Measurements from ENCODE around the gene SMAD2.

Gene SMAD2

GRCh38 chr18:47915930-47916329 lies 14.5 kb downstream of the SMAD2 start:
- Histone ChIP-seq H3K36me3 (ENCODE audit: control insufficient read depth in 1 of 2, insufficient read depth in 2 of 2, low read length in 2 of 2) (no peaks in the 10 kb centered on the region), H3K4me1 (ENCODE audit: control insufficient read depth in 1 of 2, insufficient read depth in 2 of 2, low read length in 2 of 2) (peaks cover 19 to 21% of the 10 kb centered on the region in 2 donors), H3K4me3 (ENCODE audit: low read depth in 1 of 2, low read length in 2 of 2) (no peak overlapping the region), H3K9ac (ENCODE audit: low read depth in 1 of 2, low read length in 2 of 2) (no peak overlapping the region), H3K27ac (ENCODE audit: low read depth, low read length) (no peak overlapping the region), H3K9me3 (ENCODE audit: control insufficient read depth in 1 of 2, low read length in 2 of 2) (no peaks in the 10 kb centered on the region), H3K27me3 (ENCODE audit: control insufficient read depth in 1 of 2, insufficient read depth in 2 of 2, low read length in 2 of 2) (no peaks in the 10 kb centered on the region)

GRCh38 chr18:47915229-47915628 lies 15.2 kb downstream of the SMAD2 start:
- Histone ChIP-seq H3K36me3 (ENCODE audit: control insufficient read depth in 1 of 2, insufficient read depth in 2 of 2, low read length in 2 of 2) (no peaks in the 10 kb centered on the region), H3K4me1 (ENCODE audit: control insufficient read depth in 1 of 2, insufficient read depth in 2 of 2, low read length in 2 of 2) (peaks cover 19 to 21% of the 10 kb centered on the region in 2 donors), H3K27me3 (ENCODE audit: control insufficient read depth in 1 of 2, insufficient read depth in 2 of 2, low read length in 2 of 2) (no peaks in the 10 kb centered on the region), H3K4me3 (ENCODE audit: low read depth in 1 of 2, low read length in 2 of 2) (no peak overlapping the region), H3K9ac (ENCODE audit: low read depth in 1 of 2, low read length in 2 of 2) (no peak overlapping the region), H3K9me3 (ENCODE audit: control insufficient read depth in 1 of 2, low read length in 2 of 2) (no peaks in the 10 kb centered on the region), H3K27ac (ENCODE audit: low read depth, low read length) (no peak overlapping the region)

- no peaks in the 10 kb centered on the region for H3K27me3 ChIP-seq (ENCODE audit: control insufficient read depth in 1 of 2, insufficient read depth in 2 of 2, low read length in 2 of 2)
- no peaks in the 10 kb centered on the region for H3K36me3 ChIP-seq (ENCODE audit: control insufficient read depth in 1 of 2, insufficient read depth in 2 of 2, low read length in 2 of 2)
- H3K9me3 ChIP-seq (ENCODE audit: control insufficient read depth in 1 of 2, low read length in 2 of 2) = no peaks in the 10 kb centered on the region
- H3K9ac ChIP-seq (ENCODE audit: low read depth in 1 of 2, low read length in 2 of 2) = no peak overlapping the region
- H3K4me3 ChIP-seq (ENCODE audit: low read depth in 1 of 2, low read length in 2 of 2) = no peak overlapping the region
- no peak overlapping the region for H3K27ac ChIP-seq (ENCODE audit: low read depth, low read length)
- H3K4me1 ChIP-seq (ENCODE audit: control insufficient read depth in 1 of 2, insufficient read depth in 2 of 2, low read length in 2 of 2) = peaks cover 19 to 21% of the 10 kb centered on the region in 2 donors
Observed at GRCh38 chr18:47912794-47913585, 17.5 kb downstream of the SMAD2 start.

- Histone ChIP-seq H3K36me3 (ENCODE audit: control insufficient read depth in 1 of 2, insufficient read depth in 2 of 2, low read length in 2 of 2) (no peaks in the 10 kb centered on the region), H3K9me3 (ENCODE audit: control insufficient read depth in 1 of 2, low read length in 2 of 2) (no peaks in the 10 kb centered on the region), H3K9ac (ENCODE audit: low read depth in 1 of 2, low read length in 2 of 2) (no peak overlapping the region), H3K27ac (ENCODE audit: low read depth, low read length) (no peak overlapping the region), H3K4me3 (ENCODE audit: low read depth in 1 of 2, low read length in 2 of 2) (no peak overlapping the region), H3K4me1 (ENCODE audit: control insufficient read depth in 1 of 2, insufficient read depth in 2 of 2, low read length in 2 of 2) (peaks cover 19 to 21% of the 10 kb centered on the region in 2 donors), H3K27me3 (ENCODE audit: control insufficient read depth in 1 of 2, insufficient read depth in 2 of 2, low read length in 2 of 2) (no peaks in the 10 kb centered on the region)
Observed at GRCh38 chr18:47912343-47912742, 18.1 kb downstream of the SMAD2 start.

GRCh38 chr18:47911877-47912276 lies 18.6 kb downstream of the SMAD2 start:
- no peak overlapping the region for H3K27ac ChIP-seq (ENCODE audit: low read depth, low read length)
- no peak overlapping the region for H3K9ac ChIP-seq (ENCODE audit: low read depth in 1 of 2, low read length in 2 of 2)
- peaks cover 19 to 21% of the 10 kb centered on the region in 2 donors for H3K4me1 ChIP-seq (ENCODE audit: control insufficient read depth in 1 of 2, insufficient read depth in 2 of 2, low read length in 2 of 2)
- no peaks in the 10 kb centered on the region for H3K36me3 ChIP-seq (ENCODE audit: control insufficient read depth in 1 of 2, insufficient read depth in 2 of 2, low read length in 2 of 2)
- no peak overlapping the region for H3K4me3 ChIP-seq (ENCODE audit: low read depth in 1 of 2, low read length in 2 of 2)
- peaks cover 0 to 4% of the 10 kb centered on the region in 2 donors for H3K9me3 ChIP-seq (ENCODE audit: control insufficient read depth in 1 of 2, low read length in 2 of 2)
- no peaks in the 10 kb centered on the region for H3K27me3 ChIP-seq (ENCODE audit: control insufficient read depth in 1 of 2, insufficient read depth in 2 of 2, low read length in 2 of 2)

GRCh38 chr18:47909484-47909883 lies 21.0 kb downstream of the SMAD2 start:
- Histone ChIP-seq H3K4me3 (ENCODE audit: low read depth in 1 of 2, low read length in 2 of 2) (no peak overlapping the region), H3K36me3 (ENCODE audit: control insufficient read depth in 1 of 2, insufficient read depth in 2 of 2, low read length in 2 of 2) (peaks cover 0 to 6% of the 10 kb centered on the region in 2 donors), H3K27me3 (ENCODE audit: control insufficient read depth in 1 of 2, insufficient read depth in 2 of 2, low read length in 2 of 2) (no peaks in the 10 kb centered on the region), H3K4me1 (ENCODE audit: control insufficient read depth in 1 of 2, insufficient read depth in 2 of 2, low read length in 2 of 2) (peaks cover 19 to 21% of the 10 kb centered on the region in 2 donors), H3K9ac (ENCODE audit: low read depth in 1 of 2, low read length in 2 of 2) (no peak overlapping the region), H3K27ac (ENCODE audit: low read depth, low read length) (no peak overlapping the region), H3K9me3 (ENCODE audit: control insufficient read depth in 1 of 2, low read length in 2 of 2) (peaks cover 4 to 15% of the 10 kb centered on the region in 2 donors)

GRCh38 chr18:47908592-47908991 lies 21.9 kb downstream of the SMAD2 start:
- Histone ChIP-seq H3K27me3 (ENCODE audit: control insufficient read depth in 1 of 2, insufficient read depth in 2 of 2, low read length in 2 of 2) (no peaks in the 10 kb centered on the region), H3K9ac (ENCODE audit: low read depth in 1 of 2, low read length in 2 of 2) (no peak overlapping the region), H3K36me3 (ENCODE audit: control insufficient read depth in 1 of 2, insufficient read depth in 2 of 2, low read length in 2 of 2) (peaks cover 0 to 6% of the 10 kb centered on the region in 2 donors), H3K4me3 (ENCODE audit: low read depth in 1 of 2, low read length in 2 of 2) (no peak overlapping the region), H3K9me3 (ENCODE audit: control insufficient read depth in 1 of 2, low read length in 2 of 2) (peaks cover 4 to 19% of the 10 kb centered on the region in 2 donors), H3K4me1 (ENCODE audit: control insufficient read depth in 1 of 2, insufficient read depth in 2 of 2, low read length in 2 of 2) (peaks cover 16 to 21% of the 10 kb centered on the region in 2 donors), H3K27ac (ENCODE audit: low read depth, low read length) (no peak overlapping the region)

- Histone ChIP-seq H3K9ac (ENCODE audit: low read depth in 1 of 2, low read length in 2 of 2) (no peak overlapping the region), H3K36me3 (ENCODE audit: control insufficient read depth in 1 of 2, insufficient read depth in 2 of 2, low read length in 2 of 2) (peaks cover 0 to 6% of the 10 kb centered on the region in 2 donors), H3K4me1 (ENCODE audit: control insufficient read depth in 1 of 2, insufficient read depth in 2 of 2, low read length in 2 of 2) (peaks cover 2 to 3% of the 10 kb centered on the region in 2 donors), H3K27me3 (ENCODE audit: control insufficient read depth in 1 of 2, insufficient read depth in 2 of 2, low read length in 2 of 2) (no peaks in the 10 kb centered on the region), H3K9me3 (ENCODE audit: control insufficient read depth in 1 of 2, low read length in 2 of 2) (peaks cover 4 to 19% of the 10 kb centered on the region in 2 donors), H3K4me3 (ENCODE audit: low read depth in 1 of 2, low read length in 2 of 2) (no peak overlapping the region), H3K27ac (ENCODE audit: low read depth, low read length) (no peak overlapping the region)
Observed at GRCh38 chr18:47906408-47906807, 24.1 kb downstream of the SMAD2 start.

GRCh38 chr18:47903809-47904208 lies 26.6 kb downstream of the SMAD2 start:
- no peak overlapping the region for H3K4me3 ChIP-seq (ENCODE audit: low read depth in 1 of 2, low read length in 2 of 2)
- H3K9me3 ChIP-seq (ENCODE audit: control insufficient read depth in 1 of 2, low read length in 2 of 2) = peaks cover 4 to 19% of the 10 kb centered on the region in 2 donors
- H3K27me3 ChIP-seq (ENCODE audit: control insufficient read depth in 1 of 2, insufficient read depth in 2 of 2, low read length in 2 of 2) = no peaks in the 10 kb centered on the region
- H3K36me3 ChIP-seq (ENCODE audit: control insufficient read depth in 1 of 2, insufficient read depth in 2 of 2, low read length in 2 of 2) = peaks cover 0 to 6% of the 10 kb centered on the region in 2 donors
- H3K4me1 ChIP-seq (ENCODE audit: control insufficient read depth in 1 of 2, insufficient read depth in 2 of 2, low read length in 2 of 2) = no peaks in the 10 kb centered on the region
- H3K27ac ChIP-seq (ENCODE audit: low read depth, low read length) = no peak overlapping the region
- H3K9ac ChIP-seq (ENCODE audit: low read depth in 1 of 2, low read length in 2 of 2) = no peak overlapping the region

- Histone ChIP-seq H3K27ac (ENCODE audit: low read depth, low read length) (no peak overlapping the region), H3K4me3 (ENCODE audit: low read depth in 1 of 2, low read length in 2 of 2) (no peak overlapping the region), H3K9me3 (ENCODE audit: control insufficient read depth in 1 of 2, low read length in 2 of 2) (peaks cover 4 to 13% of the 10 kb centered on the region in 2 donors), H3K36me3 (ENCODE audit: control insufficient read depth in 1 of 2, insufficient read depth in 2 of 2, low read length in 2 of 2) (peaks cover 0 to 6% of the 10 kb centered on the region in 2 donors), H3K9ac (ENCODE audit: low read depth in 1 of 2, low read length in 2 of 2) (no peak overlapping the region), H3K4me1 (ENCODE audit: control insufficient read depth in 1 of 2, insufficient read depth in 2 of 2, low read length in 2 of 2) (no peaks in the 10 kb centered on the region), H3K27me3 (ENCODE audit: control insufficient read depth in 1 of 2, insufficient read depth in 2 of 2, low read length in 2 of 2) (no peaks in the 10 kb centered on the region)
Observed at GRCh38 chr18:47901624-47902362, 28.7 kb downstream of the SMAD2 start.

All from duodenal mucosa (tissue), 2 donors.